Measurements from ENCODE around the gene RBM11. TPM values are rescaled to one million over a fixed set of nuclear protein-coding genes. Genes with fewer than 3 reads are reported as not detected.

RBM11 gene
- total and polyA plus RNA-seq, 9 of the 15 experiments (the other 6 are each of a cell fraction or from before 2014, with no cell fraction given): 0.98 to 5.3 (median 2.9) TPM

DNA sequence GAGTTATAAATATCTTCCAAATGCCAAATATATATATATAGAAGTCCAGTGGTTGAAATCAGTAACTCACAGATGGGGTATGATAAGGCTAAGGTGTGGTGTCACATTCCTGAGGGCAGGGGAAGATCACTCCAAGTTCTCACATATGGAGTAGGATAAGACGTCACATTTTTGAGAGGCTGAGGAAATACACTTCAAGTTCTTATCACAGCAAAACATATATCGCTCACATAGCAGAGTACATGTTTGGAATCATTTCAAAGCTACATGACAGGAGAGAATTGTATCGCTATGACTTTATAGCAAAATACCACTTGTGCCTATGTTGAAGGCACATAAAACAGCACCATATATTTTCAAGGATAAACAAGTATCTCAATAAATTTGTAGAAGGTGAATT, 55.1 kb downstream of the RBM11 start (continued):
- TF ChIP-seq, protein P1, sequence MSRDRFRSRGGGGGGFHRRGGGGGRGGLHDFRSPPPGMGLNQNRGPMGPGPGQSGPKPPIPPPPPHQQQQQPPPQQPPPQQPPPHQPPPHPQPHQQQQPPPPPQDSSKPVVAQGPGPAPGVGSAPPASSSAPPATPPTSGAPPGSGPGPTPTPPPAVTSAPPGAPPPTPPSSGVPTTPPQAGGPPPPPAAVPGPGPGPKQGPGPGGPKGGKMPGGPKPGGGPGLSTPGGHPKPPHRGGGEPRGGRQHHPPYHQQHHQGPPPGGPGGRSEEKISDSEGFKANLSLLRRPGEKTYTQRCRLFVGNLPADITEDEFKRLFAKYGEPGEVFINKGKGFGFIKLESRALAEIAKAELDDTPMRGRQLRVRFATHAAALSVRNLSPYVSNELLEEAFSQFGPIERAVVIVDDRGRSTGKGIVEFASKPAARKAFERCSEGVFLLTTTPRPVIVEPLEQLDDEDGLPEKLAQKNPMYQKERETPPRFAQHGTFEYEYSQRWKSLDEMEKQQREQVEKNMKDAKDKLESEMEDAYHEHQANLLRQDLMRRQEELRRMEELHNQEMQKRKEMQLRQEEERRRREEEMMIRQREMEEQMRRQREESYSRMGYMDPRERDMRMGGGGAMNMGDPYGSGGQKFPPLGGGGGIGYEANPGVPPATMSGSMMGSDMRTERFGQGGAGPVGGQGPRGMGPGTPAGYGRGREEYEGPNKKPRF (IDR thresholded peaks at IDR 0.05; ENCODE audit: low read depth, low read length): no peak
- no peak for TF ChIP-seq NRF1 (conservative IDR thresholded peaks at IDR 0.05 in 1 of 2, IDR thresholded peaks at IDR 0.05 in 1 of 2)
- TF ChIP-seq MEIS2 (IDR thresholded peaks at IDR 0.05; ENCODE audit: partially characterized antibody): peak; percentile 67
- TF ChIP-seq, protein P2, sequence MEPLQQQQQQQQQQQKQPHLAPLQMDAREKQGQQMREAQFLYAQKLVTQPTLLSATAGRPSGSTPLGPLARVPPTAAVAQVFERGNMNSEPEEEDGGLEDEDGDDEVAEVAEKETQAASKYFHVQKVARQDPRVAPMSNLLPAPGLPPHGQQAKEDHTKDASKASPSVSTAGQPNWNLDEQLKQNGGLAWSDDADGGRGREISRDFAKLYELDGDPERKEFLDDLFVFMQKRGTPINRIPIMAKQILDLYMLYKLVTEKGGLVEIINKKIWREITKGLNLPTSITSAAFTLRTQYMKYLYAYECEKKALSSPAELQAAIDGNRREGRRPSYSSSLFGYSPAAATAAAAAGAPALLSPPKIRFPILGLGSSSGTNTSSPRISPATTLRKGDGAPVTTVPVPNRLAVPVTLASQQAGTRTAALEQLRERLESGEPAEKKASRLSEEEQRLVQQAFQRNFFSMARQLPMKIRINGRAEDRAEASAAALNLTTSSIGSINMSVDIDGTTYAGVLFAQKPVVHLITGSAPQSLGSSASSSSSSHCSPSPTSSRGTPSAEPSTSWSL (CRISPR knock-in tag; IDR thresholded peaks at IDR 0.05; ENCODE audit: borderline replicate concordance): no peak
- TF ChIP-seq, protein P3, sequence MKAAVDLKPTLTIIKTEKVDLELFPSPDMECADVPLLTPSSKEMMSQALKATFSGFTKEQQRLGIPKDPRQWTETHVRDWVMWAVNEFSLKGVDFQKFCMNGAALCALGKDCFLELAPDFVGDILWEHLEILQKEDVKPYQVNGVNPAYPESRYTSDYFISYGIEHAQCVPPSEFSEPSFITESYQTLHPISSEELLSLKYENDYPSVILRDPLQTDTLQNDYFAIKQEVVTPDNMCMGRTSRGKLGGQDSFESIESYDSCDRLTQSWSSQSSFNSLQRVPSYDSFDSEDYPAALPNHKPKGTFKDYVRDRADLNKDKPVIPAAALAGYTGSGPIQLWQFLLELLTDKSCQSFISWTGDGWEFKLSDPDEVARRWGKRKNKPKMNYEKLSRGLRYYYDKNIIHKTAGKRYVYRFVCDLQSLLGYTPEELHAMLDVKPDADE (conservative IDR thresholded peaks at IDR 0.05; ENCODE audit: control insufficient read depth, low read depth, low read length): no peak
- 0 out of 2 replicates have a peak, but pooled peaks have one; percentile 11 for TF ChIP-seq FOSL1 (tag; conservative IDR thresholded peaks at IDR 0.05)
- peak; percentile 64 for TF ChIP-seq EP300 (IDR thresholded peaks at IDR 0.05; ENCODE audit: low read length)
- no peak for TF ChIP-seq ZNF77 (CRISPR knock-in tag; IDR thresholded peaks at IDR 0.05)
- no peak for TF ChIP-seq NR1H2 (CRISPR knock-in tag; IDR thresholded peaks at IDR 0.05)
- no peak for TF ChIP-seq RBM22 (IDR thresholded peaks at IDR 0.05; ENCODE audit: low read depth, low read length, poor library complexity, severe bottlenecking)
- TF ChIP-seq NCOR1 (IDR thresholded peaks at IDR 0.05): peak; percentile 87
- TF ChIP-seq ZNF589 (CRISPR knock-in tag; IDR thresholded peaks at IDR 0.05; ENCODE audit: low read depth): 0 out of 2 replicates have a peak, but pooled peaks have one; percentile 52
- no peak for TF ChIP-seq POLR2H (tag; IDR thresholded peaks at IDR 0.05; ENCODE audit: low read depth)
- TF ChIP-seq MYBL2 (IDR thresholded peaks at IDR 0.05; ENCODE audit: low read depth): no peak
- TF ChIP-seq MYBL2 (CRISPR knock-in tag; IDR thresholded peaks at IDR 0.05; ENCODE audit: borderline replicate concordance): no peak
- no peak; the same call in 1 of the 2 replicates for TF ChIP-seq MAFK (IDR thresholded peaks at IDR 0.05; ENCODE audit: low read length)
- TF ChIP-seq ASH1L (IDR thresholded peaks at IDR 0.05; ENCODE audit: borderline replicate concordance, low read depth, partially characterized antibody): no peak
- TF ChIP-seq SNAPC5 (CRISPR knock-in tag; IDR thresholded peaks at IDR 0.05): no peak
- TF ChIP-seq, protein P4, sequence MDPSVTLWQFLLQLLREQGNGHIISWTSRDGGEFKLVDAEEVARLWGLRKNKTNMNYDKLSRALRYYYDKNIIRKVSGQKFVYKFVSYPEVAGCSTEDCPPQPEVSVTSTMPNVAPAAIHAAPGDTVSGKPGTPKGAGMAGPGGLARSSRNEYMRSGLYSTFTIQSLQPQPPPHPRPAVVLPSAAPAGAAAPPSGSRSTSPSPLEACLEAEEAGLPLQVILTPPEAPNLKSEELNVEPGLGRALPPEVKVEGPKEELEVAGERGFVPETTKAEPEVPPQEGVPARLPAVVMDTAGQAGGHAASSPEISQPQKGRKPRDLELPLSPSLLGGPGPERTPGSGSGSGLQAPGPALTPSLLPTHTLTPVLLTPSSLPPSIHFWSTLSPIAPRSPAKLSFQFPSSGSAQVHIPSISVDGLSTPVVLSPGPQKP (CRISPR knock-in tag; IDR thresholded peaks at IDR 0.05): no peak
- no peak for TF ChIP-seq ILF3 (IDR thresholded peaks at IDR 0.05; ENCODE audit: borderline replicate concordance)
- TF ChIP-seq ZKSCAN8 (CRISPR knock-in tag; IDR thresholded peaks at IDR 0.05): no peak
- no peak for TF ChIP-seq DLX4 (CRISPR knock-in tag; IDR thresholded peaks at IDR 0.05)
- peak; percentile 89 for TF ChIP-seq NFIC (IDR thresholded peaks at IDR 0.05)

Measured in K562 (cell line).